Measurements from ENCODE around the gene TMEM88. TPM values are rescaled to one million over a fixed set of nuclear protein-coding genes. Genes with fewer than 3 reads are reported as not detected.

Gene TMEM88
- total RNA-seq, 1 experiment from 2014 or later = 2.8 TPM

DNA sequence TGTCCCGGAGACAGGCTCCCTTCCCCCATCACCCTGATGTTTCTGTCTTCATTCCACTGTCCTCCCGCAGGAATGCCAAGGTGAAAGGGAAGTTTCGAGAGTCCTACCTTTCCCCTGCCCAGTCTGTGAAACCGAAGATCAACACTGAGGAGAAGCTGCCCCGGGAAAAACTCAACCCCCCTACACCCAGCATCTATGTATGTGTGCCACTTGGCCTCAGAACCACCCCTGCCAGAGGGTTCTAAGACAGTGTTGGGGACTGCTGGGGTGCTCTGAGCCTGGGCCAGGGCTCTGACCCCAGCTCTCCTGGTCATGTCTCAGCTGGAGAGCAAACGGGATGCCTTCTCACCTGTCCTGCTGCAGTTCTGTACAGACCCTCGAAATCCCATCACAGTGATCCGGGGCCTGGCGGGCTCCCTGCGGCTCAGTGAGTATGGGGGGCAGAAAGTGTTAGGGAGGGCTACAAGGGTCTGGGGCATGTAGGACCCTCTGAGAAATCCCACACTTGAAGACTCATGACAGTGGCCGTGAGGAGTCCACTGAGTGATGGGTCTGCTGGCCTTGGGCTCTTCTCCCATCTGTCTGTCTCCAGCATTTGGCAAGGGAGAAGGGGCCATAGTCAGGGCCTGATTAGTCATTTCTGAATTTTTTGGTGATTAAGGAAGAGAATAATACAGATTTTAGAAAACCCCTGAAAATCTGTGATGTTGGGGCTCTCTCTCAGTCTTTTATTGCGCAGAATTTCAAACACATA, 4.9 kb upstream of the TMEM88 start:
- no peak for DNase-seq (ENCODE audit: low read depth, low spot score)
- ChIA-PET RAD21 (ENCODE audit: low non-redundant PET in 1 of 2, low total read pairs in 2 of 2, uncharacterized antibody in 2 of 2, unreplicated experiment in 2 of 2) (no interaction called here), POLR2A (interaction anchor here (2.2 kb wide), 1 partner anchor 7 kb away, joined by 7 read pairs; no protein-coding TSS in a partner anchor), CTCF (interaction anchor here (1.9 kb wide), 2 partner anchors 15 to 106 kb away, joined by 5 to 7 read pairs; no protein-coding TSS in a partner anchor)
- intact Hi-C loops (cut with micrococcal nuclease) = loop anchor here (2.0 kb wide), 1 partner anchor 107 kb away; no protein-coding TSS in a partner anchor
- Histone ChIP-seq H3K9me3 (ENCODE audit: control insufficient read depth in 1 of 2, insufficient read depth in 1 of 2, low read depth in 1 of 2, low read length in 2 of 2) (no peaks in the 10 kb centered on the region), H3K4me2 (ENCODE audit: low read length) (peak overlapping the region; percentile 95; the same call in 1 of the 2 replicates), H3K9ac (ENCODE audit: low read length) (peak overlapping the region; percentile 80), H3K27ac (ENCODE audit: low read depth, low read length) (peak overlapping the region; percentile 68; the same call in 1 of the 2 replicates), H3K4me1 (ENCODE audit: control insufficient read depth in 1 of 2, insufficient read depth in 2 of 2, low read length in 2 of 2) (peaks cover 20 to 37% of the 10 kb centered on the region in 2 experiments), H3K9me2 (ENCODE audit: insufficient read depth) (no peaks in the 10 kb centered on the region), H2AFZ (ENCODE audit: low read depth, low read length, poor library complexity, severe bottlenecking) (no peak overlapping the region), H3K4me3 (replicated peaks in 1 of 2; ENCODE audit: low read depth in 1 of 2, low read length in 2 of 2) (peak overlapping the region; percentile 5 to 77; a peak in 2 of 4 replicates), H4K20me1 (ENCODE audit: insufficient read depth) (no peaks in the 10 kb centered on the region), H3K36me3 (ENCODE audit: control insufficient read depth in 1 of 2, insufficient read depth in 2 of 2, low read length in 2 of 2) (peaks cover 27 to 31% of the 10 kb centered on the region in 2 experiments), H3K27me3 (ENCODE audit: insufficient read depth, low read length) (no peaks in the 10 kb centered on the region), H3K79me2 (ENCODE audit: insufficient read depth, low read length) (peaks cover 45% of the 10 kb centered on the region)
- BruUV-seq (replicated peaks) = no TSS peak
- TF ChIP-seq SRF (IDR thresholded peaks at IDR 0.05; ENCODE audit: low read depth) = no peak
- no peak for TF ChIP-seq ELF1 (IDR thresholded peaks at IDR 0.05; ENCODE audit: borderline replicate concordance, low read depth)
- no peak for TF ChIP-seq TCF7L2 (IDR thresholded peaks at IDR 0.05; ENCODE audit: borderline replicate concordance, extremely low read depth, insufficient read depth, insufficient read length)
- no peak for ATAC-seq

DNA sequence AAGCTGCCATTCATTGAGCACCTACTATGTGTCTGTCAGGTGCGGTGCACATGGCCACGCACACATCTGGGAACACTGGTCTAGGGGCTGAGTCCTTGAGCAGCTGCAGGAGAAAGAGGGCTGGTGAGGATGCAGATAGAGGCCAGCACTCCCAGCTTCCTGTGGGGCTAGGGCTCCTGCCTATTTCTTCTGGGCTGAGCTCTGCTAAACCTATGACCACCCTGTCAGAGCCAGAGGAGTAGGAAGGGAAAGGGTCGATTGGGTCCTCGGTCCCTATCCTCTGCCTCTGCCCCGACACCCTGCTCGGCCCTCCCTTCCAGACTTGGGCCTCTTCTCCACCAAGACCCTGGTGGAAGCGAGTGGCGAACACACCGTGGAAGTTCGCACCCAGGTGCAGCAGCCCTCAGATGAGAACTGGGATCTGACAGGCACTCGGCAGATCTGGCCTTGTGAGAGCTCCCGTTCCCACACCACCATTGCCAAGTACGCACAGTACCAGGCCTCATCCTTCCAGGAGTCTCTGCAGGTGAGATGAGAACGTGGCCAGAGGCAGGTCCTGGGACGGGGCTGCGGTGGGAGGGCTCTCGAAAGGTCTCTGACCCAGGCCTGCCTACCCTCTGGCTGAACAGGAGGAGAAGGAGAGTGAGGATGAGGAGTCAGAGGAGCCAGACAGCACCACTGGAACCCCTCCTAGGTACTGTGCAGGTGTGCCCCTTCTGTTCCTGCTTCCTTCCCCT, 4.0 kb upstream of the TMEM88 start:
- ChIA-PET POLR2A (interaction anchor here (1.2 to 2.2 kb wide), 3 partner anchors 8 to 107 kb away, joined by 4 to 11 read pairs (median 7); no protein-coding TSS in a partner anchor), CTCF (interaction anchor here (0.7 to 1.9 kb wide), 5 partner anchors 13 to 120 kb away, joined by 3 to 9 read pairs (median 5); no protein-coding TSS in a partner anchor)
- peak; percentile 23 for ATAC-seq

More for the DNA sequence above, 4.0 kb upstream of the TMEM88 start:
- H3K4me3 ChIP-seq (replicated peaks in 1 of 2; ENCODE audit: low read depth in 1 of 2, low read length in 2 of 2) = peak overlapping the region; percentile 50 to 77
- peaks cover 20 to 37% of the 10 kb centered on the region in 2 experiments for H3K4me1 ChIP-seq (ENCODE audit: control insufficient read depth in 1 of 2, insufficient read depth in 2 of 2, low read length in 2 of 2)
- RAD21 ChIA-PET (ENCODE audit: low non-redundant PET in 1 of 2, low total read pairs in 2 of 2, uncharacterized antibody in 2 of 2, unreplicated experiment in 2 of 2) = no interaction called here
- H3K27ac ChIP-seq (ENCODE audit: low read depth, low read length) = peak overlapping the region; percentile 68
- H3K9me2 ChIP-seq (ENCODE audit: insufficient read depth) = no peaks in the 10 kb centered on the region
- H3K36me3 ChIP-seq (ENCODE audit: control insufficient read depth in 1 of 2, insufficient read depth in 2 of 2, low read length in 2 of 2) = peaks cover 27 to 31% of the 10 kb centered on the region in 2 experiments
- peaks cover 43% of the 10 kb centered on the region for H3K79me2 ChIP-seq (ENCODE audit: insufficient read depth, low read length)
- peak overlapping the region; percentile 80 for H3K9ac ChIP-seq (ENCODE audit: low read length)
- H2AFZ ChIP-seq (ENCODE audit: low read depth, low read length, poor library complexity, severe bottlenecking) = no peak overlapping the region
- no peak for DNase-seq (ENCODE audit: low read depth, low spot score)
- TSS peak; percentile 45 for BruUV-seq (replicated peaks)
- no peaks in the 10 kb centered on the region for H3K27me3 ChIP-seq (ENCODE audit: insufficient read depth, low read length)
- intact Hi-C loops (cut with micrococcal nuclease) = loop anchor here (1.0 to 2.0 kb wide), 2 partner anchors 29 to 108 kb away; no protein-coding TSS in a partner anchor
- H4K20me1 ChIP-seq (ENCODE audit: insufficient read depth) = no peaks in the 10 kb centered on the region
- no peaks in the 10 kb centered on the region for H3K9me3 ChIP-seq (ENCODE audit: control insufficient read depth in 1 of 2, insufficient read depth in 1 of 2, low read depth in 1 of 2, low read length in 2 of 2)
- H3K4me2 ChIP-seq (ENCODE audit: low read length) = peak overlapping the region; percentile 95
- TF ChIP-seq JUND (IDR thresholded peaks at IDR 0.05) (no peak), ZFX (IDR thresholded peaks at IDR 0.05) (peak; percentile 35; the same call in 1 of the 2 replicates), RAD21 (IDR thresholded peaks at IDR 0.05; ENCODE audit: low read depth) (no peak)

Measured in HCT116 (cell line).